Keratinocyte (primary cell): ENCODE measurements around the gene HDAC7. TPM values are rescaled to one million over a fixed set of nuclear protein-coding genes. Genes with fewer than 3 reads are reported as not detected.

Experiments
- DNase-seq: peaks from one replicate; pipeline ENCODE4 v3.0.0-alpha.2; 2011; ENCODE audit warnings: low read depth, missing footprints, low spot score
- FAIRE-seq: peaks from 2 replicates; lab custom pipeline; 2011; peaks lifted over from hg19 to GRCh38; lab: Jason Lieb, UNC
- H2AFZ ChIP-seq: 2 replicates; pipeline ENCODE4 v1.6.0; 2012; ENCODE audit warnings: low read length, control low read depth, inconsistent platforms; ENCODE audit not compliant: control insufficient read depth
- H3K27ac ChIP-seq: 2 replicates; pipeline ENCODE4 v1.5.1; 2011; ENCODE audit warnings: low read length; ENCODE audit not compliant: control insufficient read depth, insufficient read depth
- H3K27me3 ChIP-seq: 3 replicates; pipeline ENCODE4 v1.6.0; 2011; ENCODE audit warnings: low read length; ENCODE audit not compliant: control insufficient read depth, insufficient read depth; ENCODE audit errors: extremely low read depth
- H3K36me3 ChIP-seq, 2 experiments: 2 replicates in 1 of 2; 3 replicates in 1 of 2; pipeline ENCODE4 v1.5.1; 2011; ENCODE audit warnings: low read length in 2 of 2, mild to moderate bottlenecking in 1 of 2; ENCODE audit not compliant: control insufficient read depth in 2 of 2, insufficient read depth in 2 of 2; ENCODE audit errors: extremely low read depth in 1 of 2
- H3K4me1 ChIP-seq: 3 replicates; pipeline ENCODE4 v1.5.1; 2011; ENCODE audit warnings: low read length; ENCODE audit not compliant: control insufficient read depth, insufficient read depth; ENCODE audit errors: extremely low read depth
- H3K4me2 ChIP-seq: 3 replicates; pipeline ENCODE4 v1.6.0; 2011; ENCODE audit warnings: low read depth, low read length; ENCODE audit not compliant: control insufficient read depth, insufficient read depth; ENCODE audit errors: extremely low read depth
- H3K4me3 ChIP-seq, 3 experiments: fragments of 200-600 bp in 1 of 3; sonication (generic) in 1 of 3; 2 replicates in 2 of 3; 3 replicates in 1 of 3; pipeline ENCODE4 v1.5.1; 2011 to 2016; ENCODE audit warnings: low read length in 3 of 3, mild to moderate bottlenecking in 3 of 3, control low read depth in 2 of 3, inconsistent platforms in 1 of 3, low read depth in 1 of 3, mixed read lengths in 1 of 3, mixed run types in 1 of 3, moderate library complexity in 1 of 3; ENCODE audit not compliant: control insufficient read depth in 2 of 3, insufficient read depth in 2 of 3; ENCODE audit errors: extremely low read depth in 1 of 3
- H3K79me2 ChIP-seq: 2 replicates; pipeline ENCODE4 v1.6.0; 2012; ENCODE audit warnings: low read length; ENCODE audit not compliant: control insufficient read depth, insufficient read depth
- H3K9ac ChIP-seq: 3 replicates; pipeline ENCODE4 v1.6.0; 2011; ENCODE audit warnings: low read length; ENCODE audit not compliant: control insufficient read depth, insufficient read depth; ENCODE audit errors: extremely low read depth
- H3K9me1 ChIP-seq: 3 replicates; pipeline ENCODE4 v1.6.0; 2011; ENCODE audit warnings: low read length; ENCODE audit not compliant: control insufficient read depth, insufficient read depth; ENCODE audit errors: extremely low read depth
- H3K9me3 ChIP-seq: 2 replicates; pipeline ENCODE4 v1.5.1; 2012; ENCODE audit warnings: low read depth, low read length; ENCODE audit not compliant: control insufficient read depth
- H4K20me1 ChIP-seq: 3 replicates; pipeline ENCODE4 v1.6.0; 2011; ENCODE audit warnings: low read length; ENCODE audit not compliant: control insufficient read depth, insufficient read depth; ENCODE audit errors: extremely low read depth
- EZH2 ChIP-seq: IDR thresholded peaks from one replicate; pipeline ENCODE4 v1.6.1; 2012; ENCODE audit warnings: inconsistent platforms, mild to moderate bottlenecking, low read length, moderate library complexity
- dilution Hi-C: fragments of 300-500 bp; cut with MboI; formaldehyde crosslinking; loops from one replicate; pipeline ENCODE4 v1.7.0; 2020; ENCODE audit warnings: low sequenced_read_pairs; ENCODE audit not compliant: extremely low pct_ligation_motif_present
- polyA plus RNA-seq, 5 experiments: library from polyadenylated mRNA; depleted of rRNA in 3 of 5; stranded (reverse) in 3 of 5; stranded (forward) in 1 of 5; unstranded in 1 of 5; fragments of >200 nt; gene quantifications; 1 replicate in 1 of 5; 2 replicates in 3 of 5; 3 replicates in 1 of 5; pipeline versions ENCODE4 v1.2.1 to v1.2.3, GENCODE V29; 2011 to 2012; ENCODE audit warnings: missing spikeins in 2 of 5, low read depth in 1 of 5, low replicate concordance in 1 of 5
- TF ChIP-seq, protein P1 (sequence below), 3 experiments: IDR thresholded peaks in 1 of 3; conservative IDR thresholded peaks in 1 of 3; optimal IDR thresholded peaks in 1 of 3; 2 replicates in 2 of 3; 3 replicates in 1 of 3; pipeline versions ENCODE3 to v1.5.1; 2011; ENCODE audit warnings: low read length in 3 of 3, mild to moderate bottlenecking in 3 of 3, moderate library complexity in 2 of 3, control low read depth in 1 of 3, inconsistent platforms in 1 of 3; ENCODE audit not compliant: insufficient read depth in 2 of 3; ENCODE audit errors: extremely low read depth in 1 of 3

Gene HDAC7
- polyA plus RNA-seq, 1 donor (not counting 4 experiments of a cell fraction or from before 2014, with no cell fraction given), result 17.0 TPM

DNA sequence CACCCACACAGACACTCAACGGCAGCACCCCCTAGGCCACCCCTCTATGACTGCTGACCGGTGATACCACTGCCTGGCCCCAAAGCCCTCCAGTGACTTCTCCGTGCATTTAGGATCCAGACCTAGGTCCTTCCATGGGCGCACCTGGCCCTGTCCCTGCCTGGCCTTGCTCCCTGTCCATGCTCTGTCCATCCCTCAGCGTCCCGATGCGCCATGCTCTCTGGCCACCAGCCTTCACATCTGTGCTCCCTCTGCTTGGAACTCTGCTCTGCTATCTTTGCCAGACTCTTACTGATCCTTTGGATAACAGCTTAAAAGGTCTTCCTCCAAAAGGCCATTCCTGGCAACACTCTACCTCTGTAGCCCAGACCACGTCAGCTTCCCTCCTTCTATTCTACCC is 25.4 kb upstream of the HDAC7 start:
- Histone ChIP-seq H3K9me1 (peaks cover 2% of the 10 kb centered on the region), H3K9ac (no peak overlapping the region), H3K4me2 (no peak overlapping the region), H3K27ac (no peak overlapping the region), H4K20me1 (no peaks in the 10 kb centered on the region), H3K4me3 (no peak overlapping the region), H3K4me1 (peaks cover 14% of the 10 kb centered on the region), H3K79me2 (no peaks in the 10 kb centered on the region), H2AFZ (no peak overlapping the region), H3K9me3 (no peaks in the 10 kb centered on the region), H3K36me3 (peaks cover 28 to 42% of the 10 kb centered on the region in 2 experiments), H3K27me3 (no peaks in the 10 kb centered on the region)
- FAIRE-seq (no peak), DNase-seq (no peak)
- dilution Hi-C loops, result no loop called here
- TF ChIP-seq EZH2, result no peak
- TF ChIP-seq, protein P1, sequence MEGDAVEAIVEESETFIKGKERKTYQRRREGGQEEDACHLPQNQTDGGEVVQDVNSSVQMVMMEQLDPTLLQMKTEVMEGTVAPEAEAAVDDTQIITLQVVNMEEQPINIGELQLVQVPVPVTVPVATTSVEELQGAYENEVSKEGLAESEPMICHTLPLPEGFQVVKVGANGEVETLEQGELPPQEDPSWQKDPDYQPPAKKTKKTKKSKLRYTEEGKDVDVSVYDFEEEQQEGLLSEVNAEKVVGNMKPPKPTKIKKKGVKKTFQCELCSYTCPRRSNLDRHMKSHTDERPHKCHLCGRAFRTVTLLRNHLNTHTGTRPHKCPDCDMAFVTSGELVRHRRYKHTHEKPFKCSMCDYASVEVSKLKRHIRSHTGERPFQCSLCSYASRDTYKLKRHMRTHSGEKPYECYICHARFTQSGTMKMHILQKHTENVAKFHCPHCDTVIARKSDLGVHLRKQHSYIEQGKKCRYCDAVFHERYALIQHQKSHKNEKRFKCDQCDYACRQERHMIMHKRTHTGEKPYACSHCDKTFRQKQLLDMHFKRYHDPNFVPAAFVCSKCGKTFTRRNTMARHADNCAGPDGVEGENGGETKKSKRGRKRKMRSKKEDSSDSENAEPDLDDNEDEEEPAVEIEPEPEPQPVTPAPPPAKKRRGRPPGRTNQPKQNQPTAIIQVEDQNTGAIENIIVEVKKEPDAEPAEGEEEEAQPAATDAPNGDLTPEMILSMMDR (optimal IDR thresholded peaks at IDR 0.05 in 1 of 3, IDR thresholded peaks at IDR 0.05 in 1 of 3, conservative IDR thresholded peaks at IDR 0.05 in 1 of 3; ENCODE audit: extremely low read depth in 1 of 3, insufficient read depth in 2 of 3, low read length in 3 of 3), result no peak

DNA sequence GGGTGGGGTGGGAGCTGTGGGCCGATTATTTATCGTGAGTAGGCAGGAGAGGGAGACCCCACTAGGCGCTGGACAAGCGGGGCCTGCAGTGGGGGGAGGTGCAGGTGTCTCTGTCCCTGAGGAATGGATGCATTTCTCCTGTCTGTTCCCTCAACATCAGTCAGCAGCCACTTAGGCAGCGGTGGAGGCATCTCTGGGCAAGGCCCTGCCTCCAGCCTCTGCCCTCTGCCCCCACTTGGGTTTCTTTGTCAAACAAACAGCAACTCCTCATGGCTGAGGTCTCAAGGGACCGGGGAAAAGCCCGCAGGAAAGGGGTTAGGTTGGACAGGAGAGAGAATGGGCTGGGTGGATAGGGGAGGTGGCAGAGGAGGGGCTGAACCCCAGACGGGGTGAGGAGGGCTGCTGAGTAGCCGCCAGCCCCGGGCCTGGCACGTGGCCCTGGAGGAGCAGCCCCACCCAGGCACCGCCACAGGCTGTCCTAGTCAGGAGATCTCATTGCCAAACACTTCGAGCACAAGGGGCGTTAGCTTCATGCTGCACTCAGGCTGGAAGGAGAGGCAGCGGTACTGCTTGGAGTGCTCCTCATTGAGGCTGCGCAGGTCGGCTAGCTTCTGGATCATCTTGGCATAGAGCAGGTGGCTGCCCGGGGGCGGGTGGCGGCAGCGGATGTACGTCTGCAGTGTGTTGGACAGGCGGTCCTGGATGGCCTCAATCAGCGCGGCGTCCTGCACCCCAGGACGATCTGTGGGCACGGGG is 24.7 kb upstream of the HDAC7 start:
- FAIRE-seq (no peak), DNase-seq (no peak)
- Histone ChIP-seq H3K27me3 (no peaks in the 10 kb centered on the region), H3K36me3 (peaks cover 28 to 42% of the 10 kb centered on the region in 2 experiments), H3K9me1 (peaks cover 2% of the 10 kb centered on the region), H3K4me2 (no peak overlapping the region), H2AFZ (no peak overlapping the region), H3K4me3 (no peak overlapping the region), H3K9me3 (no peaks in the 10 kb centered on the region), H3K4me1 (peaks cover 11% of the 10 kb centered on the region), H3K79me2 (no peaks in the 10 kb centered on the region), H3K27ac (no peak overlapping the region), H3K9ac (no peak overlapping the region), H4K20me1 (no peaks in the 10 kb centered on the region)
- no peak for TF ChIP-seq EZH2
- TF ChIP-seq, protein P1 (optimal IDR thresholded peaks at IDR 0.05 in 1 of 3, IDR thresholded peaks at IDR 0.05 in 1 of 3, conservative IDR thresholded peaks at IDR 0.05 in 1 of 3; ENCODE audit: extremely low read depth in 1 of 3, insufficient read depth in 2 of 3, low read length in 3 of 3), result no peak
- dilution Hi-C loops, result no loop called here
